H9 (cell line): ENCODE measurements around the gene LPCAT1. TPM values are rescaled to one million over a fixed set of nuclear protein-coding genes. Genes with fewer than 3 reads are reported as not detected.

Experiments used
- DNase-seq: peaks from one replicate; pipeline ENCODE4 v3.0.0-alpha.2; 2017
- H2AFZ ChIP-seq: one replicate; pipeline ENCODE4 v1.6.1; 2013; ENCODE audit warnings: mild to moderate bottlenecking, low read length, control low read depth, moderate library complexity
- H2AK5ac ChIP-seq: 2 replicates; pipeline ENCODE4 v1.6.1; 2013; ENCODE audit warnings: low read length, control low read depth, mixed read lengths; ENCODE audit not compliant: insufficient read length
- H2BK120ac ChIP-seq: one replicate; pipeline ENCODE4 v1.6.1; 2013; ENCODE audit warnings: low read depth, mild to moderate bottlenecking, low read length, control low read depth, inconsistent platforms; ENCODE audit not compliant: poor library complexity, severe bottlenecking
- H2BK12ac ChIP-seq: 2 replicates; pipeline ENCODE4 v1.6.1; 2013; ENCODE audit warnings: low read length, control low read depth, mixed read lengths, low read depth; ENCODE audit not compliant: insufficient read length
- H2BK15ac ChIP-seq: 2 replicates; pipeline ENCODE4 v1.6.1; 2013; ENCODE audit warnings: low read depth, low read length, control low read depth
- H2BK20ac ChIP-seq: one replicate; pipeline ENCODE4 v1.6.1; 2013; ENCODE audit warnings: low read depth, mild to moderate bottlenecking, low read length, control low read depth, inconsistent platforms; ENCODE audit not compliant: poor library complexity, severe bottlenecking
- H2BK5ac ChIP-seq: 2 replicates; pipeline ENCODE4 v1.6.1; 2013; ENCODE audit warnings: low read length, control low read depth, mixed read lengths; ENCODE audit not compliant: insufficient read length
- H3K14ac ChIP-seq: 2 replicates; pipeline ENCODE4 v1.6.1; 2013; ENCODE audit warnings: low read length, control low read depth; ENCODE audit not compliant: insufficient read depth
- H3K18ac ChIP-seq: 2 replicates; pipeline ENCODE4 v1.6.1; 2013; ENCODE audit warnings: low read depth, mild to moderate bottlenecking, mixed read lengths, low read length, control low read depth; ENCODE audit not compliant: insufficient read length
- H3K23ac ChIP-seq: 2 replicates; pipeline ENCODE4 v1.6.1; 2013; ENCODE audit warnings: low read length, control low read depth, mixed read lengths, low read depth; ENCODE audit not compliant: insufficient read length
- H3K23me2 ChIP-seq: 2 replicates; pipeline ENCODE4 v1.6.1; 2013; ENCODE audit warnings: low read depth, mild to moderate bottlenecking, mixed read lengths, low read length, control low read depth; ENCODE audit not compliant: insufficient read length, poor library complexity, severe bottlenecking
- H3K27ac ChIP-seq: 2 replicates; pipeline ENCODE4 v1.5.1; 2013; ENCODE audit warnings: low read length, control low read depth, mixed read lengths, low read depth; ENCODE audit not compliant: insufficient read length
- H3K27me3 ChIP-seq: 2 replicates; pipeline ENCODE4 v1.6.1; 2013; ENCODE audit warnings: low read length, control low read depth, inconsistent platforms; ENCODE audit not compliant: insufficient read depth
- H3K4ac ChIP-seq: 2 replicates; pipeline ENCODE4 v1.6.1; 2013; ENCODE audit warnings: low read depth, mild to moderate bottlenecking, control low read depth, inconsistent platforms, low read length, moderate library complexity
- H3K4me1 ChIP-seq: 2 replicates; pipeline ENCODE4 v1.6.1; 2013; ENCODE audit warnings: low read length, control low read depth, inconsistent platforms; ENCODE audit not compliant: insufficient read depth
- H3K4me2 ChIP-seq: 2 replicates; pipeline ENCODE4 v1.6.1; 2013; ENCODE audit warnings: low read length, control low read depth, mixed read lengths; ENCODE audit not compliant: insufficient read length, insufficient read depth
- H3K56ac ChIP-seq: 2 replicates; pipeline ENCODE4 v1.6.1; 2013; ENCODE audit warnings: low read depth, mild to moderate bottlenecking, mixed read lengths, low read length, control low read depth; ENCODE audit not compliant: insufficient read length
- H3K79me1 ChIP-seq: 2 replicates; pipeline ENCODE4 v1.6.1; 2013; ENCODE audit warnings: low read depth, mild to moderate bottlenecking, moderate library complexity, low read length, control low read depth, inconsistent platforms; ENCODE audit not compliant: insufficient read depth, poor library complexity, severe bottlenecking
- H3K79me2 ChIP-seq: 2 replicates; pipeline ENCODE4 v1.6.1; 2013; ENCODE audit warnings: low read length, control low read depth, inconsistent platforms; ENCODE audit not compliant: insufficient read depth
- H3K9ac ChIP-seq: 2 replicates; pipeline ENCODE4 v1.6.1; 2013; ENCODE audit warnings: low read length, control low read depth, mixed read lengths; ENCODE audit not compliant: insufficient read length; ENCODE audit errors: extremely low read depth
- H3K9me3 ChIP-seq: one replicate; pipeline ENCODE4 v1.6.1; 2013; ENCODE audit warnings: low read depth, low read length, inconsistent platforms; ENCODE audit not compliant: control insufficient read depth
- H3T11ph ChIP-seq: one replicate; pipeline ENCODE4 v1.6.1; 2013; ENCODE audit warnings: mild to moderate bottlenecking, low read length, control low read depth, inconsistent platforms
- H4K20me1 ChIP-seq: one replicate; pipeline ENCODE4 v1.6.1; 2013; ENCODE audit not compliant: control insufficient read depth, insufficient read length, insufficient read depth
- H4K5ac ChIP-seq: 2 replicates; pipeline ENCODE4 v1.6.1; 2013; ENCODE audit warnings: low read depth, mild to moderate bottlenecking, mixed read lengths, low read length, control low read depth; ENCODE audit not compliant: insufficient read length
- H4K8ac ChIP-seq: replicated peaks from 2 replicates; pipeline ENCODE4 v1.6.1; 2013; ENCODE audit warnings: low read length, control low read depth, mixed read lengths, low read depth; ENCODE audit not compliant: insufficient read length
- H4K91ac ChIP-seq: 2 replicates; pipeline ENCODE4 v1.6.1; 2013; ENCODE audit warnings: low read depth, mild to moderate bottlenecking, moderate library complexity, mixed read lengths, low read length, control low read depth; ENCODE audit not compliant: insufficient read length
- H3K27ac Mint-ChIP-seq, 3 experiments: 2 replicates in 2 of 3; 3 replicates in 1 of 3; pipeline ENCODE4 v1.8.0; 2020 to 2021; ENCODE audit warnings: mixed read lengths in 3 of 3, mild to moderate bottlenecking in 1 of 3, moderate library complexity in 1 of 3
- H3K27me3 Mint-ChIP-seq: 2 replicates; pipeline ENCODE4 v1.8.0; 2021; ENCODE audit warnings: low read depth, mild to moderate bottlenecking, moderate library complexity, mixed read lengths
- H3K36me3 Mint-ChIP-seq, 3 experiments: 2 replicates in 2 of 3; 3 replicates in 1 of 3; pipeline ENCODE4 v1.8.0; 2020 to 2021; ENCODE audit warnings: low read depth in 3 of 3, mixed read lengths in 3 of 3; ENCODE audit not compliant: insufficient read depth in 1 of 3
- H3K4me1 Mint-ChIP-seq, 2 experiments: 2 replicates each; pipeline ENCODE4 v1.8.0; 2020; ENCODE audit warnings: mixed read lengths in 2 of 2
- H3K4me3 Mint-ChIP-seq, 2 experiments: 2 replicates in 1 of 2; 3 replicates in 1 of 2; pipeline ENCODE4 v1.8.0; 2020 to 2021; ENCODE audit warnings: mild to moderate bottlenecking in 2 of 2, mixed read lengths in 2 of 2, moderate library complexity in 1 of 2
- H3K9me3 Mint-ChIP-seq, 2 experiments: 2 replicates in 1 of 2; 3 replicates in 1 of 2; pipeline ENCODE4 v1.8.0; 2020; ENCODE audit warnings: mild to moderate bottlenecking in 2 of 2, mixed read lengths in 2 of 2, moderate library complexity in 1 of 2
- WGBS: extraction: QIAGEN DNeasy Blood & Tissue Kit; methylation state at CpG from one replicate; pipeline ENCODE4 v1.1.7; 2013; ENCODE audit warnings: missing lambda C conversion rate, low lambda C conversion rate, mixed read lengths; ENCODE audit not compliant: insufficient read length; ENCODE audit errors: extremely low coverage; 5-methylcytosine and 5-hydroxymethylcytosine counted together
- total RNA-seq: library from RNA; stranded (reverse); gene quantifications from 2 replicates; pipeline ENCODE4 v1.2.1, GENCODE V29; 2021
- TF ChIP-seq, protein P1 (sequence below): fragments of 200-600 bp; sonication (generic); conservative IDR thresholded peaks from 3 replicates; pipeline ENCODE4 v1.8.0; 2021; ENCODE audit warnings: antibody characterized with exemption, mild to moderate bottlenecking

The LPCAT1 gene
- total RNA-seq, 1 experiment from 2014 or later: 231 TPM

DNA sequence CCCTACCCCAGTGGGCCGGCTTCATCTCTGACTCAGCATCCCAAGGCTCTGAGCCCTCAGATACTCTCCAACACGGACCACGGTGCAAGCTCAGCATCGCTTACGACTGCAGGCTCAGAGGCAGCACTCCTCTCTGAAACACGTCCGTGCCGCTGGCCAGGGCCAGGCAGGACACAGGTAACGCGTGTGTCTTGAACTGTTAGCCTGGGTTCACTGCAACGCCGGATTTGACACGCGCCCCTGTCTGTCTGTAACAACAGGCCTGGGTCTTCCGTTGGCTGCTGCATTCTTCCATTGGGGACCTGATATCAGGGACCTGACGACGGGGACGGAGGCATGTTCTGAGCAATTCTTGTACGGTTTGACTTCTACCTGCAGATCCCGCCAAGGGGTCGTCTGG is 84.9 kb downstream of the LPCAT1 start:
- no peak overlapping the region for H3K9ac ChIP-seq
- no peak overlapping the region for H2AK5ac ChIP-seq
- H3K18ac ChIP-seq: no peak overlapping the region
- no peaks in the 10 kb centered on the region for H3K79me2 ChIP-seq
- H4K91ac ChIP-seq: no peak overlapping the region
- H2BK20ac ChIP-seq: no peak overlapping the region
- no peak overlapping the region for H3K27ac Mint-ChIP-seq
- H3K4me1 ChIP-seq: no peaks in the 10 kb centered on the region
- no peak overlapping the region for H2BK5ac ChIP-seq
- peaks cover 73% of the 10 kb centered on the region for H3K27me3 Mint-ChIP-seq
- H2BK12ac ChIP-seq: no peak overlapping the region
- H2BK120ac ChIP-seq: no peak overlapping the region
- H3K56ac ChIP-seq: no peak overlapping the region
- H4K5ac ChIP-seq: no peak overlapping the region
- DNase-seq: no peak
- H3K79me1 ChIP-seq: no peaks in the 10 kb centered on the region
- no peak overlapping the region for H3K27ac ChIP-seq
- peaks cover 1% of the 10 kb centered on the region for H3K9me3 ChIP-seq
- H3K36me3 Mint-ChIP-seq: no peaks in the 10 kb centered on the region; a peak in 2 of 7 replicates
- no peak overlapping the region for H2BK15ac ChIP-seq
- H3K14ac ChIP-seq: no peak overlapping the region
- H4K20me1 ChIP-seq: no peaks in the 10 kb centered on the region
- no peaks in the 10 kb centered on the region for H3K23me2 ChIP-seq
- no peak overlapping the region for H3T11ph ChIP-seq
- peaks cover 12% of the 10 kb centered on the region for H3K27me3 ChIP-seq
- H3K4me1 Mint-ChIP-seq: peaks cover 4 to 7% of the 10 kb centered on the region in 2 experiments
- H3K4ac ChIP-seq: no peak overlapping the region
- TF ChIP-seq, protein P1, sequence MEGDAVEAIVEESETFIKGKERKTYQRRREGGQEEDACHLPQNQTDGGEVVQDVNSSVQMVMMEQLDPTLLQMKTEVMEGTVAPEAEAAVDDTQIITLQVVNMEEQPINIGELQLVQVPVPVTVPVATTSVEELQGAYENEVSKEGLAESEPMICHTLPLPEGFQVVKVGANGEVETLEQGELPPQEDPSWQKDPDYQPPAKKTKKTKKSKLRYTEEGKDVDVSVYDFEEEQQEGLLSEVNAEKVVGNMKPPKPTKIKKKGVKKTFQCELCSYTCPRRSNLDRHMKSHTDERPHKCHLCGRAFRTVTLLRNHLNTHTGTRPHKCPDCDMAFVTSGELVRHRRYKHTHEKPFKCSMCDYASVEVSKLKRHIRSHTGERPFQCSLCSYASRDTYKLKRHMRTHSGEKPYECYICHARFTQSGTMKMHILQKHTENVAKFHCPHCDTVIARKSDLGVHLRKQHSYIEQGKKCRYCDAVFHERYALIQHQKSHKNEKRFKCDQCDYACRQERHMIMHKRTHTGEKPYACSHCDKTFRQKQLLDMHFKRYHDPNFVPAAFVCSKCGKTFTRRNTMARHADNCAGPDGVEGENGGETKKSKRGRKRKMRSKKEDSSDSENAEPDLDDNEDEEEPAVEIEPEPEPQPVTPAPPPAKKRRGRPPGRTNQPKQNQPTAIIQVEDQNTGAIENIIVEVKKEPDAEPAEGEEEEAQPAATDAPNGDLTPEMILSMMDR: no peak
- H3K23ac ChIP-seq: no peak overlapping the region
- no peak overlapping the region for H4K8ac ChIP-seq
- peaks cover 5 to 11% of the 10 kb centered on the region in 2 experiments for H3K9me3 Mint-ChIP-seq
- no CpG with 5 or more reads among the region's 21 CpGs for WGBS
- H3K4me3 Mint-ChIP-seq: no peak overlapping the region
- no peak overlapping the region for H3K4me2 ChIP-seq
- H2AFZ ChIP-seq: no peak overlapping the region
